WI38 (cell line): ENCODE results near the gene MTARC2.
"Not testable (repeated sequence)": the region's sequence is repeated elsewhere in the genome, so short reads cannot be mapped to it uniquely, and the experiment has no call there.

Source experiments
- H3K4me3 ChIP-seq: 2 replicates; pipeline ENCODE4 v1.5.1; 2011; ENCODE audit warnings: low read depth, mild to moderate bottlenecking, control low read depth, low read length
- TF ChIP-seq, protein P1 (sequence below): IDR thresholded peaks from 2 replicates; pipeline ENCODE4 v1.5.1; 2012; ENCODE audit warnings: low read depth, mild to moderate bottlenecking, control low read depth, low read length

The MTARC2 gene

DNA sequence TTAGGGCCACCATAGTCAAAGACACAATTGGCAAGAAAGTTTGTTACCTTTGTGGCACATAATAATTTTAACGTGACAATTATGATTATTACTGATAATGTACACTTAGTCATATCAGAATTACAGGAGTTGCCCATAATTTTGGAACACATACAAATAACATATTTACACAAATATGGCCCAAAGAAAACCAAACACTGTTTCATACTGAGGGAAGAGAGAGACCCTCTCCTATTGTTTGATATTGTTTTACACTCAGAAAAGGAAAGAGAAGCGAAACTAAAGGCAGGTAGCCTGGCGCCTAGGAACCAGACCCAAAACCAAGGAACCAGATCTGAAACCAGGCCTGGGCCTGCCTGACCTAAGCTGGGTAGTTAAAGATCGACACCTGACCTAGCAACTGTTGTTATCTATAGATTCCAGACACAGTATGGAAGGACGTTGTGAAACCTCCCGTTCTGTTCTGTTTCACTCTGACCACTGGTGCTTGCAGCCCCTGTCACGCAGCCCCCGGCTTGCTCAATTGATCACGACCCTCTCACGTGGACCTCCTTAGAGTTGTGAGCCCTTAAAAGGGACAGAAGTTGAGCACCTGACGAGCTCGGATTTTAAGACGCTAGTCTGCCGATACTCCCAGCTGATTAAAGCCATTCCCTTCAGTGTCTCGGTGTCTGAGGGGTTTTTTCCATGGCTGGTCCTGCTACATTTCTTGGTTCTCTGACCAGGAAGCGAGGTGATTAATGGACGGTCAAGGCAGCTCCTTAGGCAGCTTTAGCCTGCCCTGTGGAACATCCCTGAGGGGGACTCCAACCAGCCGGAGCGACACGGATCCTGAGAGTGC, 30.1 kb upstream of the MTARC2 start:
- TF ChIP-seq, protein P1, sequence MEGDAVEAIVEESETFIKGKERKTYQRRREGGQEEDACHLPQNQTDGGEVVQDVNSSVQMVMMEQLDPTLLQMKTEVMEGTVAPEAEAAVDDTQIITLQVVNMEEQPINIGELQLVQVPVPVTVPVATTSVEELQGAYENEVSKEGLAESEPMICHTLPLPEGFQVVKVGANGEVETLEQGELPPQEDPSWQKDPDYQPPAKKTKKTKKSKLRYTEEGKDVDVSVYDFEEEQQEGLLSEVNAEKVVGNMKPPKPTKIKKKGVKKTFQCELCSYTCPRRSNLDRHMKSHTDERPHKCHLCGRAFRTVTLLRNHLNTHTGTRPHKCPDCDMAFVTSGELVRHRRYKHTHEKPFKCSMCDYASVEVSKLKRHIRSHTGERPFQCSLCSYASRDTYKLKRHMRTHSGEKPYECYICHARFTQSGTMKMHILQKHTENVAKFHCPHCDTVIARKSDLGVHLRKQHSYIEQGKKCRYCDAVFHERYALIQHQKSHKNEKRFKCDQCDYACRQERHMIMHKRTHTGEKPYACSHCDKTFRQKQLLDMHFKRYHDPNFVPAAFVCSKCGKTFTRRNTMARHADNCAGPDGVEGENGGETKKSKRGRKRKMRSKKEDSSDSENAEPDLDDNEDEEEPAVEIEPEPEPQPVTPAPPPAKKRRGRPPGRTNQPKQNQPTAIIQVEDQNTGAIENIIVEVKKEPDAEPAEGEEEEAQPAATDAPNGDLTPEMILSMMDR = no peak
- no peak overlapping the region for H3K4me3 ChIP-seq

DNA sequence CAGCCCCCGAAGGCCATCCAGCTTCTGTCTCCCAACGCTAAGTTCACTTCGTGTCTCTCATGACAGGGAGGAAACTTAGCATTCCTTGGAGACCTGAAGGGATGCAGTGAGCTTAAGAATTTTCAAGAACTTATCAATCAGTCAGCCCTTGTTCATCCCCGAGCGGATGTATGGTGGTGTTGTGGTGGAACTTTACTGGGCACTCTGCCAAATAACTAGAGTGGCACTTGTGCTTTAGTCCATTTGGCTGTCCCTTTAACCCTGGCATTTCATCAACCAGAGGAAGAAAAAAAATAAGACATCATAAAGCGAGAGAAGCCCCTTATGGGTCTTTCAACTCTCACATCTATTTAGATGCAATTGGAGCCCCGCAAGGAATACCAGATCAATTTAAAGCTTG, 26.9 kb upstream of the MTARC2 start:
- H3K4me3 ChIP-seq = not testable (repeated sequence)

DNA sequence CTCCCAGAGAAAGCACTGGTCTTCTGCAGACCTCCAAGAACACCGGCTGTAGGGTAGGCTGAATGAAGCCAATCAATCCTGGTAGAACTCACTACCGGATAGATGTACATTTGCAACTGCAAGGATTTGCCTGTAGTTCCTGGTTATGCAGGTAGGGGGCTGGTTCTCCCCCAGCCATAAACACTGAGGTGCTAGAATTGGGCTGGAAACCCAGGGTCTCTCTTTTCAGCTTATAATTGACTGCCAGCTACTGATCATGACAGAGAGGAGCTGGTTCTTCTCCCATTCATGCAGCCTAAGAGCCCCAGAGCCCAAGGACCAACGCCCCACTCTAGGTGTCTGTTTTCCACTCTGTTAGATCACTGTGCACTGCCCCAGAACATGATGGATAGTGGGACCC, 21.5 kb upstream of the MTARC2 start:
- TF ChIP-seq, protein P1 = peak; percentile 25; the same call in 1 of the 2 replicates
- no peak overlapping the region for H3K4me3 ChIP-seq

DNA sequence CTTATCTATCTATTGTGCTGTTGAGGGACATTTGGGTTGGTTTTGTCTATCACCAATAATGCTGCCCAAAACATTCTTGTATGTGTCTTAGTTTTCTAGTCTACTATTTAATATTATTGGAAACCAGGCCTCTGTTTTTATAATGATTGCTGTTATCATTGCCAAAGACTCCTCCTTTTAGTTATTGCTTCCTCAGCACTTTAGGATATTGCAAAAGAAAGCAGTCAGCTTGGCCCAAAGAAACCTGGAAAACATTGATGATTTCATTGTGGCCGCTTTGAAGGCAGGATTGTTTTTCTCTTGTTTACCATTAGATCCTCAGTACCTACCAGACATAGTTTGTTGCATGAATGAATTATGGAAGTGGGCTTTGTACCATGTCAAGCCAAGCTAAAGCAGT, 20.6 kb upstream of the MTARC2 start:
- TF ChIP-seq, protein P1 = no peak
- no peak overlapping the region for H3K4me3 ChIP-seq

DNA sequence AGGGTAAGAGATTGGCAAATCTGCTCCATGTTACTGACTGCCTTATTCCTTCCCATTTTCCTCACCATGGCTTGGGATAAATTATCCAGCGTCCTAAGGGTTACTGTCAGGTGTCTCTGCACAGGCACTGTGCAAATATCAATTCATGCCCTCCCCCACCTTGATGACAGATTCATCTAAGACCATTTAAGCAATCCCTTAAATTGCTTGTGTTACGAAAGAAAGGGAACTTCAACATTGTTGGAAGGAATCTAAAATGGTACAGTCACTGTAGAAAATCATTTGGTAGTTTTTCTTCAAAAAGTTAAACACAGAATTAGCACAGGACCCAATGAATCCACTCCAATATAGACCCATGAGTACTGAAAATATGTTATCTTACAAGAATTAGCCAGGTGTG, 17.6 kb upstream of the MTARC2 start:
- no peak overlapping the region for H3K4me3 ChIP-seq
- TF ChIP-seq, protein P1 = no peak

DNA sequence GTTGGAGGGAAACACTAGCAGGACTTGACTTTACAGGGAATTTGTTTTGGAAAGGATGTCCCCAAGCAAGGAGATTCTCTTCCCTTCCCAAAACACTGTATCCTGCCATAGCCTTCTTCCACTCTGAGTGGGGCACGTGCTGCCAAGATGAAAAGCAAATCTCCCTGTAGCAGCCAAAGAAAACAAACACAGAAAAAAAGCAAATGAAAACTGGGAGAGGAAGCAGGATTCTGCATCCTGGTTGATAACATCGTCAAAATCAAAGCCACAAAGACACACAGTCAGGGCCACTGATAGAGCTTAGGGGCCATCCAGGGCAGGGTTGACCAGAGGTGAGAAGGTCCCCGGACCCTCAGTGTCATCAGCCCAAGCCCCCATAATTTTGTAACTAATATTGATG, 16.0 kb upstream of the MTARC2 start:
- TF ChIP-seq, protein P1 = no peak
- no peak overlapping the region for H3K4me3 ChIP-seq

DNA sequence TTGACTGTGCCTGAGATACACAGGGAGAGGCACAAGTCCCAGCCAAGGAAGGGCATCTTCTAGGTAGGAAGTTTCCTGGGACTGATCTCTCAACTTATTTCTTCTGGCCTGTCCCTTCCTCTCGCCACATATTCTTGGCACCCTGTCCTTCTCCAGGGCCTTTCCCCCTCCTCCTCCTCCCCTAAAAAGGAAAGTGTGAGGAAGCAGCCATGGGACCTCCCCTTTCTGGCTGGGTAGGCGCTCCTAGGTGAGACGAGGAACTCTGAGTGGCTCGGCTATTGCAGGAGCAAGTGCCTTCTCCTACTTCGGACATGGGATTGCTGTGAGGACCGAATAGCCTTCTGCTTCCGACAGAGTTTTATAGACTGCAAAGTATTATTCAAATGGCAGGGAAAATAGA, 15.5 kb upstream of the MTARC2 start:
- TF ChIP-seq, protein P1 = no peak
- no peak overlapping the region for H3K4me3 ChIP-seq

DNA sequence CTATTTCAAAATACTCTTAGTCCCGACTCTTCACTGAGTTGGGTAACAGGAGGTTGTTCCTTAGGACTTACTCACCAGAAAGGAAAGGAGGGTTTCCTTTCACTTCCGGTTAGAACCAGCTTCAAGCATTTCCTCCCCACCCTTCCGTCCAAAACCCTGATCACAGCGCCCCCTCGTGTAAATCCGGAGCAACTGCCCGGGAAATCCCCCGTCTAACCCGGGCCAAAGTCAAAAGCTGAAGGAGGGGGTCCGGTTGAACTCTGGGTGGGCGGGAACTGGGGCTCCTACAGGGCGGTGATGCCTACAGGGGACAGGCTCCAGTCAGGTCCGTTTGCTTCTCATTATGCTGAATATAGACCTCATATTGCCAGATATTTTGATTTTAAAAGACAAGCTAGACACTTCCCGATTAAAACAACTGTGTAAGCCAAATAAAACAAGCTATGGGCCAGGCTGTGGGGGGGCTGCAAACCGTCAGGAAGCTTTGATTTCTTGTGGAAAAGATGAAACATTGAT, 15.0 kb upstream of the MTARC2 start:
- TF ChIP-seq, protein P1 = peak; percentile 79
- no peak overlapping the region for H3K4me3 ChIP-seq
